Panc1 (cell line): Measurements from ENCODE around the gene POLR1E. TPM values are rescaled to one million over a fixed set of nuclear protein-coding genes. Genes with fewer than 3 reads are reported as not detected.

Experiments used
- ATAC-seq: fragments of 200-7000 bp; cut with Tn5 transposase; 2 replicates; pipeline ENCODE4 v1.9.1; 2020; ENCODE audit warnings: mild to moderate bottlenecking, moderate library complexity
- BruUV-seq: library from RNA; stranded (reverse); fragments of 400-500 nt; replicated peaks from 2 replicates; lab custom pipeline; 2021; lab: Mats Ljungman, UMichigan
- CTCF ChIA-PET: fragments of 300-600 bp; sonication (Branson Sonifier 250); formaldehyde crosslinking; loops from one replicate; lab custom pipeline; 2022; ENCODE audit warnings: antibody characterized with exemption; lab: Charles Lee
- POLR2A ChIA-PET: fragments of 300-600 bp; sonication (Branson Sonifier 250); formaldehyde crosslinking; loops from one replicate; lab custom pipeline; 2022; ENCODE audit warnings: antibody characterized with exemption; lab: Charles Lee
- DNase-seq: peaks from one replicate; pipeline ENCODE4 v3.0.0-alpha.2; 2010; ENCODE audit warnings: low read depth, low spot score
- H3K27ac ChIP-seq: 2 replicates; pipeline ENCODE4 v1.5.1; 2011; ENCODE audit warnings: mild to moderate bottlenecking, low read length, inconsistent platforms
- H3K27me3 ChIP-seq: fragments of 200-500 bp; sonication (Bioruptor generic); 2 replicates; pipeline ENCODE4 v1.6.0; 2014; ENCODE audit warnings: low read length, inconsistent platforms; ENCODE audit not compliant: control insufficient read depth, insufficient read depth
- H3K36me3 ChIP-seq: fragments of 200-500 bp; sonication (Bioruptor generic); 2 replicates; pipeline ENCODE4 v1.5.1; 2014; ENCODE audit warnings: inconsistent platforms, mild to moderate bottlenecking, low read length, moderate library complexity; ENCODE audit not compliant: control insufficient read depth, insufficient read depth
- H3K4me1 ChIP-seq: 2 replicates; pipeline ENCODE4 v1.5.1; 2011; ENCODE audit warnings: inconsistent platforms, mild to moderate bottlenecking, low read length, moderate library complexity; ENCODE audit not compliant: control insufficient read depth, insufficient read depth
- H3K4me3 ChIP-seq, 2 experiments: 2 replicates each; pipeline ENCODE4 v1.5.1; 2011 to 2012; ENCODE audit warnings: low read depth in 2 of 2, low read length in 2 of 2, mild to moderate bottlenecking in 2 of 2, inconsistent platforms in 1 of 2, moderate library complexity in 1 of 2
- H3K9me3 ChIP-seq: fragments of 200-500 bp; sonication (Bioruptor generic); 2 replicates; pipeline ENCODE4 v1.5.1; 2014; ENCODE audit warnings: low read depth, mild to moderate bottlenecking, inconsistent platforms, low read length, moderate library complexity; ENCODE audit not compliant: control insufficient read depth, insufficient read depth
- CTCF ChIP-seq: fragments of 450-650 bp; IDR thresholded peaks from 2 replicates; pipeline ENCODE4 v1.5.1; 2017; ENCODE audit warnings: mild to moderate bottlenecking
- POLR2AphosphoS5 ChIP-seq: IDR thresholded peaks from 2 replicates; pipeline ENCODE4 v1.6.1; 2012; ENCODE audit warnings: mild to moderate bottlenecking, low read depth, low read length, moderate library complexity
- REST ChIP-seq, 2 experiments: IDR thresholded peaks; 2 replicates each; pipeline ENCODE4 v1.6.1; 2011 to 2012; ENCODE audit warnings: low read depth in 2 of 2, control low read depth in 1 of 2, low read length in 1 of 2, mild to moderate bottlenecking in 1 of 2, moderate library complexity in 1 of 2; ENCODE audit not compliant: insufficient read depth in 1 of 2
- SIN3A ChIP-seq: IDR thresholded peaks from 2 replicates; pipeline ENCODE4 v1.6.1; 2012; ENCODE audit warnings: low read depth, mild to moderate bottlenecking, low read length, moderate library complexity, borderline replicate concordance; ENCODE audit not compliant: insufficient read depth
- TCF7L2 ChIP-seq: IDR thresholded peaks from 2 replicates; pipeline ENCODE4 v1.6.1; 2011; ENCODE audit warnings: mild to moderate bottlenecking, low read depth, low read length, inconsistent platforms
- in situ Hi-C: cut with HindIII; loops from 2 replicates; pipeline ENCODE4 v1.10.0; 2016; ENCODE audit warnings: low sequenced_read_pairs, low pct_unique_long_range_greater_than_20kb
- intact Hi-C: fragments of 100-400 bp; cut with micrococcal nuclease; formaldehyde crosslinking; loops from one replicate; pipeline ENCODE4 v1.10.0; 2022; ENCODE audit not compliant: unreplicated experiment
- total RNA-seq: library from RNA; stranded (reverse); gene quantifications from one replicate; pipeline ENCODE4 v1.2.1, GENCODE V29; 2021; ENCODE audit not compliant: unreplicated experiment

POLR1E gene
- total RNA-seq, 1 experiment from 2014 or later, result 93.8 TPM

- ATAC-seq, result peak; percentile 12
- in situ Hi-C loops, result no loop called here
- CTCF ChIA-PET, result no interaction called here
These were observed 22.5 kb downstream of the POLR1E start for GRCh38 chr9:37508135-37508833.

GRCh38 chr9:37508834-37509206 lies 23.1 kb downstream of the POLR1E start:
- Histone ChIP-seq H3K27me3 (no peaks in the 10 kb centered on the region), H3K4me3 (no peak overlapping the region), H3K9me3 (no peaks in the 10 kb centered on the region), H3K27ac (no peak overlapping the region; the same call in 1 of the 2 replicates), H3K4me1 (no peaks in the 10 kb centered on the region), H3K36me3 (peaks cover 3% of the 10 kb centered on the region; the same call in 1 of the 2 replicates)
- DNase-seq (no peak), ATAC-seq (peak; percentile 40)
- no TSS peak for BruUV-seq
- intact Hi-C loops (no loop called here), in situ Hi-C loops (no loop called here)
- TF ChIP-seq TCF7L2 (no peak), SIN3A (no peak), CTCF (no peak), POLR2AphosphoS5 (no peak), REST (IDR thresholded peaks at IDR 0.05; ENCODE audit: insufficient read depth in 1 of 2, low read depth in 2 of 2, low read length in 1 of 2) (no peak)
- CTCF ChIA-PET, result interaction anchor here (0.9 kb wide), 1 partner anchor 38 kb away, joined by 4 read pairs; no protein-coding TSS in a partner anchor
- POLR2A ChIA-PET, result no interaction called here

More at GRCh38 chr9:37508135-37508833, 22.5 kb downstream of the POLR1E start:
- intact Hi-C loops, result no loop called here
- Histone ChIP-seq H3K9me3 (no peaks in the 10 kb centered on the region), H3K27me3 (no peaks in the 10 kb centered on the region), H3K4me3 (no peak overlapping the region), H3K27ac (no peak overlapping the region; the same call in none of the 2 replicates), H3K4me1 (no peaks in the 10 kb centered on the region), H3K36me3 (peaks cover 3% of the 10 kb centered on the region; the same call in 1 of the 2 replicates)
- DNase-seq, result no peak
- no TSS peak for BruUV-seq
- TF ChIP-seq CTCF (no peak), TCF7L2 (no peak), REST (IDR thresholded peaks at IDR 0.05; ENCODE audit: insufficient read depth in 1 of 2, low read depth in 2 of 2, low read length in 1 of 2) (no peak), SIN3A (no peak), POLR2AphosphoS5 (no peak)
- POLR2A ChIA-PET, result no interaction called here
